Measurements from ENCODE around the gene ZNF277. TPM values are rescaled to one million over a fixed set of nuclear protein-coding genes. Genes with fewer than 3 reads are reported as not detected.

Gene ZNF277
- polyA plus RNA-seq, 2 of the 4 experiments (the other 2 are of a cell fraction), result 23.4 to 31.9 TPM

DNA sequence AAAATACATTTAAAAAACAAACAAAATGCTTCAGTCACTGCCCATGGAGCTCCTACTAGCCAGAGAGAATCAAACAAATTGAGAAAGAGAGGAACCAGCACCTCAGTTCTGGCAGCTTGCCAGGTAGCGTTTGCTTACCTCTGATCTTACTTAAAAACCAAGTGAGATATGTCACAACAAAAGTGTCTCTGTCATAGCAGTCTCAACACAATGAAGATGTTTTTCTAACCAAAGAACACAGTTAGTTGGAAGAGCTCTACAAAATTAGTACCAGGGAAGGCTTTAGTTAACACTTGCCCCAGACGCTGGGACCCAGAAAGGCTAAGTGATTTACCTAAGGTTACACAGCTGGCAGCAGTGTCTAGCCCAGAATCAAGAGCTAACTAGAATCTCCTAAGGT lies 3.7 kb upstream of the ZNF277 start (continued):
- TF ChIP-seq, protein P1, sequence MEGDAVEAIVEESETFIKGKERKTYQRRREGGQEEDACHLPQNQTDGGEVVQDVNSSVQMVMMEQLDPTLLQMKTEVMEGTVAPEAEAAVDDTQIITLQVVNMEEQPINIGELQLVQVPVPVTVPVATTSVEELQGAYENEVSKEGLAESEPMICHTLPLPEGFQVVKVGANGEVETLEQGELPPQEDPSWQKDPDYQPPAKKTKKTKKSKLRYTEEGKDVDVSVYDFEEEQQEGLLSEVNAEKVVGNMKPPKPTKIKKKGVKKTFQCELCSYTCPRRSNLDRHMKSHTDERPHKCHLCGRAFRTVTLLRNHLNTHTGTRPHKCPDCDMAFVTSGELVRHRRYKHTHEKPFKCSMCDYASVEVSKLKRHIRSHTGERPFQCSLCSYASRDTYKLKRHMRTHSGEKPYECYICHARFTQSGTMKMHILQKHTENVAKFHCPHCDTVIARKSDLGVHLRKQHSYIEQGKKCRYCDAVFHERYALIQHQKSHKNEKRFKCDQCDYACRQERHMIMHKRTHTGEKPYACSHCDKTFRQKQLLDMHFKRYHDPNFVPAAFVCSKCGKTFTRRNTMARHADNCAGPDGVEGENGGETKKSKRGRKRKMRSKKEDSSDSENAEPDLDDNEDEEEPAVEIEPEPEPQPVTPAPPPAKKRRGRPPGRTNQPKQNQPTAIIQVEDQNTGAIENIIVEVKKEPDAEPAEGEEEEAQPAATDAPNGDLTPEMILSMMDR (IDR thresholded peaks at IDR 0.05), result no peak
- TF ChIP-seq, protein P2, sequence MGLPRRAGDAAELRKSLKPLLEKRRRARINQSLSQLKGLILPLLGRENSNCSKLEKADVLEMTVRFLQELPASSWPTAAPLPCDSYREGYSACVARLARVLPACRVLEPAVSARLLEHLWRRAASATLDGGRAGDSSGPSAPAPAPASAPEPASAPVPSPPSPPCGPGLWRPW (IDR thresholded peaks at IDR 0.05), result no peak
- TF ChIP-seq PBX3 (IDR thresholded peaks at IDR 0.05) (no peak), MAX (IDR thresholded peaks at IDR 0.05) (no peak), CBX8 (IDR thresholded peaks at IDR 0.05) (no peak), GATA3 (IDR thresholded peaks at IDR 0.05; ENCODE audit: borderline replicate concordance) (no peak), TFCP2L1 (CRISPR knock-in tag; IDR thresholded peaks at IDR 0.05) (no peak)

- POLR2A ChIA-PET, result no interaction called here
- CTCF ChIA-PET, result interaction anchor here (1.1 to 1.5 kb wide), 3 partner anchors 39 to 260 kb away, joined by 3 to 5 read pairs (median 4); no protein-coding TSS in a partner anchor
- peak overlapping the region; percentile 96 for H3K4me2 ChIP-seq
- TF ChIP-seq RCOR1 (IDR thresholded peaks at IDR 0.05; ENCODE audit: low read depth, low read length), result no peak
- TF ChIP-seq CHD4 (IDR thresholded peaks at IDR 0.05; ENCODE audit: borderline replicate concordance), result no peak
- TF ChIP-seq EHF (CRISPR knock-in tag; IDR thresholded peaks at IDR 0.05), result no peak
- TF ChIP-seq SMC3 (IDR thresholded peaks at IDR 0.05), result no peak
- no peak for TF ChIP-seq REST (IDR thresholded peaks at IDR 0.05)
- no peak for TF ChIP-seq FOSB (CRISPR knock-in tag; IDR thresholded peaks at IDR 0.05)
- no peak for TF ChIP-seq PBX3 (IDR thresholded peaks at IDR 0.05)
- TF ChIP-seq, protein P2 (IDR thresholded peaks at IDR 0.05), result no peak
- TF ChIP-seq NPAS2 (CRISPR knock-in tag; IDR thresholded peaks at IDR 0.05; ENCODE audit: borderline replicate concordance), result no peak
- no peak for TF ChIP-seq GATA3 (IDR thresholded peaks at IDR 0.05; ENCODE audit: borderline replicate concordance)
- TF ChIP-seq PHF8 (IDR thresholded peaks at IDR 0.05; ENCODE audit: borderline replicate concordance, low read depth), result no peak
- no peak for TF ChIP-seq HDAC2 (IDR thresholded peaks at IDR 0.05)
- no peak for TF ChIP-seq SREBF2 (IDR thresholded peaks at IDR 0.05)
- no peak for TF ChIP-seq MAX (IDR thresholded peaks at IDR 0.05)
- no peak for TF ChIP-seq HOXB5 (CRISPR knock-in tag; IDR thresholded peaks at IDR 0.05)
- TF ChIP-seq HEYL (CRISPR knock-in tag; IDR thresholded peaks at IDR 0.05), result no peak
- no peak for TF ChIP-seq BHLHE40 (IDR thresholded peaks at IDR 0.05; ENCODE audit: low read depth, low read length)
- no peak for TF ChIP-seq NFE2L2 (conservative IDR thresholded peaks at IDR 0.05; ENCODE audit: low read length)
- no peak for TF ChIP-seq CHD2 (IDR thresholded peaks at IDR 0.05; ENCODE audit: low read length, partially characterized antibody)
- TF ChIP-seq MAZ (IDR thresholded peaks at IDR 0.05; ENCODE audit: borderline replicate concordance, low read depth, low read length), result no peak
- H3K4me3 ChIP-seq, result peak overlapping the region; percentile 89; the same call in 1 of the 3 replicates
- WGBS (ENCODE audit: missing lambda C conversion rate), result 69% methylated on average over 4 of the region's 4 CpGs
- H3K9me3 ChIP-seq, result no peaks in the 10 kb centered on the region
- no peak for DNase-seq (ENCODE audit: low read depth in 1 of 2, low spot score in 1 of 2)
- H3K4me1 ChIP-seq, result peaks cover 50% of the 10 kb centered on the region
- ATAC-seq, result no peak
- H3K27ac ChIP-seq, result peak overlapping the region in 1 of 2 experiments; percentile 11; a peak in 2 of 6 replicates
- FAIRE-seq, result no peak
Observed at GRCh38 chr7:112203365-112203739, 3.1 kb upstream of the ZNF277 start.
